Measurements from ENCODE around the gene GRAMD1A. TPM values are rescaled to one million over a fixed set of nuclear protein-coding genes. Genes with fewer than 3 reads are reported as not detected.
"Not testable (repeated sequence)": the region's sequence is repeated elsewhere in the genome, so short reads cannot be mapped to it uniquely, and the experiment has no call there.

The GRAMD1A gene
- total RNA-seq, 1 experiment from 2014 or later = 32.1 TPM

DNA sequence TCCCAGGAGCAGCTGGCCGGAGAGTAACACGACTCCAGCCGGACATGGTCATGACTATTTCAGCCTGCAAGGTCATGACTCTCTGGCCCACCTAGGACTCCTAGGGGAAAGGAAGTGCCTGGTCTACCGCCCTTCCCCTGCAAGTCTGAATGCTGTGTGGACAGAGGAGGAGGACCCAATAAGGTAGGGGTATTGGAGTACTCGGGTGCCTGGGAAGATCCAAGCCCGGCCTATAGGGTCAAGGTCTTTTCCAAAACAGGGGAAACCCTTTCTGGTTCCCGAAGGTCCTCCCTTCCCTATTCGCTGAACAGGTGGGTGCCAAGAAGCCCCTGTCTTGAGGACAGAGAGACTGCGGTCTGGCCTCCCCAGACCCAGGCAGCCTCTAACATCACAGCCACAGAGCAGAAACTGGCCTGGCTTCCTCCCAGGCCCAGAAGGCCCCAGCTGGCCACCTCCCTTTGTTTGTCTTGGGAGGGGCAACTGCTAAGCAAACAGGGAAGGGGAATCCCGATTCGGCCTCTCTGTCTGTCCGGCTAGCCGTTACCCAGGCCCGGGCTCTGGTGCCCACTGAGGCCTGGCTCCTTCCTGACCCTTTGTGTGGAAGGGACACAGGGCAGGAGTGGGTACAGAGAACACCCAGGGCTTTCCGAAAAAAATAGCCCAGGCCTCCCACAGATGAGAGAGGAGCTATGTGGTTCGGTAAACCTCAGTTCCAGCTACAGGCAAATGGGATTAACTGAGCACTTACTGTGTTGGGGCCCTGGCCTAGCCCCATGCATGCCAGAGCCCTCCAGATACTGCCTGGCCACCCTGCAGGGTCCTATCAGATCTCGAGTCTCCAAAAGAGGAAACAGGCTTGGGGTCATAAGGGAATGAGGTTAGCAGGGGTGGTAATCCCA, 5.2 kb upstream of the GRAMD1A start:
- H3K36me3 ChIP-seq = no peaks in the 10 kb centered on the region
- H3K9me3 ChIP-seq = no peaks in the 10 kb centered on the region
- no peak for DNase-seq
- H3K27me3 ChIP-seq = no peaks in the 10 kb centered on the region
- H3K4me3 ChIP-seq = no peak overlapping the region

- H3K27me3 ChIP-seq = no peaks in the 10 kb centered on the region
- no peaks in the 10 kb centered on the region for H3K9me3 ChIP-seq
- H3K4me3 ChIP-seq = no peak overlapping the region
- H3K36me3 ChIP-seq = no peaks in the 10 kb centered on the region
- DNase-seq = no peak
Observed at GRCh38 chr19:34995551-34995950, 4.6 kb upstream of the GRAMD1A start.

- Histone ChIP-seq H3K27me3 (no peaks in the 10 kb centered on the region), H3K9me3 (no peaks in the 10 kb centered on the region), H3K4me3 (no peak overlapping the region), H3K36me3 (peaks cover 9% of the 10 kb centered on the region)
- no peak for DNase-seq
Observed at GRCh38 chr19:34997071-34997617, 3.0 kb upstream of the GRAMD1A start.

GRCh38 chr19:34998224-34998623, 1.9 kb upstream of the GRAMD1A start:
- not testable (repeated sequence) for H3K9me3 ChIP-seq, H3K4me3 ChIP-seq, DNase-seq, H3K27me3 ChIP-seq
- peaks cover 20% of the 10 kb centered on the region for H3K36me3 ChIP-seq

DNA sequence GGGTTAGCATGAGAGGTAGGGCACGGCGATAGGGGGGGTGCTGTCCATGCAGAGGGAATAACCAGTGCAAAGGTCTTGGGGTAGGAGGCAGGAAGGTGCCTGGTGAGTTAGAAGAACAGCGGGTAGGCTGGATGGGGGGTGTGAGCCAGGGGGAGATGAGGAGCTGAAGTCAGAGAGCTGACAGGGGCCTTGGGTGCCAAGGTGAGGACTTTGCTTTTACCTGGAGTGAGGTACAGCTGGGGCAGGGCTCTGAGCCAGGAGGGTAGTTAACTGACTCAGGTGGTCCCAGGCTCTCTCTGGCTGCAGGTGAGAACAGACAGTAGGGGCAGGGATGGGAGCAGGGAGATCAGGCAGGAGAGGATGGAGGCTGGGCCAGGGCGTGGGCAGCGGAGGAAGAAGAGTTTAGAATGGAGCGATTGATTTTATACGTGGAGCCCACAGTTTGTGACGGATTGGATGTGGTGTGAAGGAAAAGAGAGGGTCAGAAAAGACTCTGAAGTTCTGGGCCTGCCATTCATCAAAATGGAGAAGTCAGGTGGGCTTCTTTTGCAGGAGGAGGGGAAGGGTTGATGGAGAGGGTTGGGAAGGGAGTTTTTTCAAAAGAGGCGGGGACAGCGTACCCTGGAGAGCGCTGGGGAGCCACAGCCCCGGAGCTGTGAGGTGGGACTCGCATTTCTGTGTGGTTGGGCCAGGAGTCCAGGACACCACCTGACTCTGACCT, 1.2 kb upstream of the GRAMD1A start:
- Histone ChIP-seq H3K27me3 (no peaks in the 10 kb centered on the region), H3K9me3 (no peaks in the 10 kb centered on the region), H3K36me3 (peaks cover 27% of the 10 kb centered on the region), H3K4me3 (peak overlapping the region; percentile 71; the same call in 1 of the 2 replicates)
- no peak for DNase-seq

- no peaks in the 10 kb centered on the region for H3K27me3 ChIP-seq
Observed at GRCh38 chr19:35000338-35000646, 169 bp downstream of the GRAMD1A start.

DNA sequence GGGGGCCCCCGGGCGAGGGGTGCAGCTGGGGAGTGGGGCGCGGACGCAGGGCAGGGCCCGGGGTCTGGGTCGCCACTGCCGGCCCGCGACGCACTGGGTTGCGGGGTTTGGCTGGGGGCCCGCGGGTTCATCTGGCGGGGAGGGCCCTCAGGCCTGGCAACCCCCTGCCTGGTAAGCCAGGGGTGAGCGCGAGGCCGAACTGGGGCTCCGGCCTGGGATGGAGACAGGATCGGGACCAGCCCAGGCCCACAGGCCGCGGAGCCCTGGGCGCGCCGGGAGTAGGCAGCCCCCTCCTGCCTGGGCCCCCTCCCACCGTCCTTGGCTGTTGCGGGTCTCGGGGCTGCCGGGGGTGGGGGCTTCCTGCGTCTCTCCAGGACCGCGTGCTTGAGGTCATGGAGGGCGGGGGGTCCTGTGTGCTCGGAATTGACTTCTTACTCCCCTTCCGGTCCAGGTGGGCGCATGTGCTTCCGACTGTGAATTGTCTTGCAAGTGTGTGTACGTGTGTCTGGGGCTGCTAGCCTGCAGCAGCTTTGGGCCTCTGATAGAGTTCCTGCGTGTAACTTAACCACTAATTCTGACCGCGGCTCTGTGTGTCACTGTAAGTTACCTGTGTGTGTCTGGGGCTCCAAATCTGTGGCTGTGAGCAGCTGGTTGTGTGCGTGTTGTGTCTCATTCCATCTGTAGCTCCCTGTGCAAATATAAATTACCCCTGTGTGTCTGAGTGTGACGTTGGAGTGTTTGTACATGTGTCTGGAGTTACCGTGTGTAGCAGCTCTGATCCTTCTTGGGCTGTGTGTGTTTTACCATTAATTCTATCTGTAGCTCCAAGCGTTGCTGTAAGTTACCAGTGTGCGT, 751 bp downstream of the GRAMD1A start:
- no peaks in the 10 kb centered on the region for H3K27me3 ChIP-seq
- peak; percentile 59 for DNase-seq
- H3K9me3 ChIP-seq = no peaks in the 10 kb centered on the region
- H3K4me3 ChIP-seq = peak overlapping the region; percentile 71
- peaks cover 44% of the 10 kb centered on the region for H3K36me3 ChIP-seq

More at GRCh38 chr19:35000338-35000646, 169 bp downstream of the GRAMD1A start:
- H3K36me3 ChIP-seq = peaks cover 38% of the 10 kb centered on the region
- no peaks in the 10 kb centered on the region for H3K9me3 ChIP-seq
- H3K4me3 ChIP-seq = peak overlapping the region; percentile 71
- DNase-seq = no peak

GRCh38 chr19:35002037-35002535, 2.0 kb downstream of the GRAMD1A start:
- H3K36me3 ChIP-seq = peaks cover 55% of the 10 kb centered on the region
- H3K27me3 ChIP-seq = no peaks in the 10 kb centered on the region
- H3K9me3 ChIP-seq = no peaks in the 10 kb centered on the region
- peak overlapping the region; percentile 71; the same call in 1 of the 2 replicates for H3K4me3 ChIP-seq
- no peak for DNase-seq

DNA sequence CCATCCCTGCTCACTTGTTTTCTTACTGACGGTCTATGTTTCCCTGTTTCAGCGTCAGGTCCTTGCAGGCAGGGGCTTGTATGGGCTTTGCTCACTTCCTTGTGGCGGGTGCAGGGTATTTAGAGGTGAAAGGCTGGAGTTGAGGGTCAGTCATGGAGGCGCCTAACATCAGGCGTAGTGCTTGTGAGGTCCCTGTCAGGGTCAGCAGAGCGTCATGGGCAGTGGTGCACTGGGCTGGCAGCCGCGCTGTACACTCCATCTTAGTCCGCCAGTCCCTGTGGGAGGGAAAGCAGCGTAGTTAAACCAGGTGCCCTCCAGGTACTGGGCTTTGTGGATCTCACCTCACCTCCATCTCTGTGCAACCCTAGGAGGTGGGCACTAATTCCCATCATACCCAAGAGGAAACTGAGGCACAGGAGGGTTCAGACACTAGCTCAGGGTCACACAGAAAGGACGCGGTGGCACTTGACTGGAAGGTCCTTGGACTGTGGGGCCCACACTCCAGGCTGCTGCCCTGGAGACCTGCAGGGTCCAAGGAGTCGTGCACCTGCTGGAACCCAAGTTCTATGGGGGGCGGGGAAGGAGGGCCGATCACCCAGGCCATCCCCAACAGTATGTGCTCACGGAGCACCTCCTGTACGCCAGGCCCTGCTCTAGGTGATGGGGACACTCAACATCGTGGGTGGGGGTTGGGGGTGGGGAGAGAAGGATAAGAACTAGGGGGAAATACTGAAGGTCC, 4.6 kb downstream of the GRAMD1A start:
- no peak for DNase-seq
- Histone ChIP-seq H3K36me3 (peaks cover 73% of the 10 kb centered on the region), H3K27me3 (no peaks in the 10 kb centered on the region), H3K9me3 (no peaks in the 10 kb centered on the region), H3K4me3 (no peak overlapping the region)

DNA sequence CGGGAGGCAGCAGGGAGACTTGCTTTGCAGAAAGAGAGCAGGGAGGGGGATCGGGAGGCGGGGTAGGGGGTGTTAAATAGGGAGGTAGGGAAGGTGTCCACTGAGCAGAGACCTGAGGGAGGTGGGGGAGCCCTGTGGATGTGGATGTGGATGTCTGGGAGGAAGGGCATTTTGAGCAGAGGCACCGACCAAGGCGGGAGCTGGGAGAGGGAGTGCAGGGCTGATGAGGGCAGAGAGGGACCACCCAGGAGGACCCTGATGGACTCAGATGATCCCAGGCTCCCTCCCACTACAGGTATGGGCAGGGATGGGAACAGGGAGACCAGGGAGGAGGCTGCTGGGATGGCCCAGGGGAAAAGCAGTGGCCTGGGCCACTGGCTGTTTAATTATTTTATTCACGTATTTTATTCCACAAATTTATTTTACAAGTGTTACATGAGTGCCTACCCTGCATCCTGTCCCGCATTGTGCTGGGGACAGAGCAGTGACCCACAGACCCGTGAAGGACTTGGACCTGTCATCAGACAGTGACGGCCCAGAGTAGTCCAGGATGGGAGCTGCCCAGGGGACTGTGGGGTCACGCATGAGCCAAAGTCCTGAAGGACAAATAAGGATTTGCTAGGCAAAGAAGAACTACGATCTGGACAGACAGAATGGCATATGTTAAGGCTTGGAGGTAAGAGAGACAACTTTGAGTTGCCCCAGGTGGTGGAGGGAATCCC, 5.3 kb downstream of the GRAMD1A start:
- H3K36me3 ChIP-seq = peaks cover 80% of the 10 kb centered on the region
- no peak for DNase-seq
- no peaks in the 10 kb centered on the region for H3K9me3 ChIP-seq
- no peak overlapping the region for H3K4me3 ChIP-seq
- H3K27me3 ChIP-seq = no peaks in the 10 kb centered on the region

- not testable (repeated sequence) for H3K27me3 ChIP-seq, DNase-seq, H3K4me3 ChIP-seq, H3K9me3 ChIP-seq
- peaks cover 84% of the 10 kb centered on the region for H3K36me3 ChIP-seq
Observed at GRCh38 chr19:35006007-35006341, 5.9 kb downstream of the GRAMD1A start.

GRCh38 chr19:35006342-35006998, 6.3 kb downstream of the GRAMD1A start:
- Histone ChIP-seq H3K4me3 (no peak overlapping the region), H3K36me3 (peaks cover 85% of the 10 kb centered on the region), H3K9me3 (no peaks in the 10 kb centered on the region), H3K27me3 (no peaks in the 10 kb centered on the region)
- DNase-seq = no peak

- H3K36me3 ChIP-seq = peaks cover 86% of the 10 kb centered on the region
- no peak for DNase-seq
- no peak overlapping the region for H3K4me3 ChIP-seq
- H3K27me3 ChIP-seq = no peaks in the 10 kb centered on the region
- H3K9me3 ChIP-seq = no peaks in the 10 kb centered on the region
Observed at GRCh38 chr19:35006999-35007365, 6.9 kb downstream of the GRAMD1A start.

GRCh38 chr19:35007427-35007826, 7.3 kb downstream of the GRAMD1A start:
- peaks cover 86% of the 10 kb centered on the region for H3K36me3 ChIP-seq
- H3K4me3 ChIP-seq, H3K9me3 ChIP-seq, DNase-seq, H3K27me3 ChIP-seq: not testable (repeated sequence)

DNA sequence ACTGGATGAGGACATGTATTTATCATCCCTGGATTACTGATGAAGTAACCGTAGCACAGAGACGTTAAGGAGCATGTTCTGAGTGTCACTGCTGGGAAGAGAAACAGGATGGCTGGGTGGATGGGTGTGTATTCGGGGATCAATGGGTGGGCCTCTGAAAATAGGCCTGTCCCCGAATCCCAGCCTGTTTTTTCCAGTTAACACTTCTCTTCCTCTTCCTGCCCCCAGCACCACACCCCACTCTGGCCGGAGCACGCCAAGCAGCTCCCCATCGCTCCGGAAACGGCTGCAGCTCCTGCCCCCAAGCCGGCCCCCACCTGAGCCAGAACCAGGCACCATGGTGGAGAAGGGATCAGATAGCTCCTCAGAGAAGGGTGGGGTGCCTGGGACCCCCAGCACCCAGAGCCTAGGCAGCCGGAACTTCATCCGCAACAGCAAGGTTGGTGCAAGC, 8.8 kb downstream of the GRAMD1A start:
- H3K9me3 ChIP-seq = no peaks in the 10 kb centered on the region
- no peaks in the 10 kb centered on the region for H3K27me3 ChIP-seq
- H3K36me3 ChIP-seq = peaks cover 85% of the 10 kb centered on the region
- no peak for DNase-seq
- H3K4me3 ChIP-seq = no peak overlapping the region
